ENCODE measurements around the gene STAB1.

DNA sequence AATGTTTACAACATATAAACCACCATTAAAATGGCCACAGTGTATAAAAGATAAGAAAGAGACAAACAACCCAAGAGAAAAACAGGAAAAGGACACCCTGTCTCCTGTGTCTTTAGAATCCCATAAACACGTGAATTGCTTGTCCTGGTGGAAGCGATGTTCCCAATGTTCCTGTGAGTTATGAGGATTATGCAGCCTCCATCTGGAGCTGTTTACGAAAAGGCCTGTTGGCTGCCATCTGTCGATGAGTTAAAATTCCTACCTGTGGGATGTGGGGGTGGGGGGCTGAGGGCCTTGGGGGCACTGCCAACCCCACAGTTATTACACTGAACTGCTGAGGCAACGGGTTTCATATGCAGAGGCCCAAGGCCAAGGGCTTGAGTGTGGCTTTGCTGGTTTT, 26.1 kb upstream of the STAB1 start:
- TF ChIP-seq POLR2A (IDR thresholded peaks at IDR 0.05) (no peak), POLR2AphosphoS5 (IDR thresholded peaks at IDR 0.05) (no peak)
- TF ChIP-seq, protein P1, sequence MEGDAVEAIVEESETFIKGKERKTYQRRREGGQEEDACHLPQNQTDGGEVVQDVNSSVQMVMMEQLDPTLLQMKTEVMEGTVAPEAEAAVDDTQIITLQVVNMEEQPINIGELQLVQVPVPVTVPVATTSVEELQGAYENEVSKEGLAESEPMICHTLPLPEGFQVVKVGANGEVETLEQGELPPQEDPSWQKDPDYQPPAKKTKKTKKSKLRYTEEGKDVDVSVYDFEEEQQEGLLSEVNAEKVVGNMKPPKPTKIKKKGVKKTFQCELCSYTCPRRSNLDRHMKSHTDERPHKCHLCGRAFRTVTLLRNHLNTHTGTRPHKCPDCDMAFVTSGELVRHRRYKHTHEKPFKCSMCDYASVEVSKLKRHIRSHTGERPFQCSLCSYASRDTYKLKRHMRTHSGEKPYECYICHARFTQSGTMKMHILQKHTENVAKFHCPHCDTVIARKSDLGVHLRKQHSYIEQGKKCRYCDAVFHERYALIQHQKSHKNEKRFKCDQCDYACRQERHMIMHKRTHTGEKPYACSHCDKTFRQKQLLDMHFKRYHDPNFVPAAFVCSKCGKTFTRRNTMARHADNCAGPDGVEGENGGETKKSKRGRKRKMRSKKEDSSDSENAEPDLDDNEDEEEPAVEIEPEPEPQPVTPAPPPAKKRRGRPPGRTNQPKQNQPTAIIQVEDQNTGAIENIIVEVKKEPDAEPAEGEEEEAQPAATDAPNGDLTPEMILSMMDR (IDR thresholded peaks at IDR 0.05 in 8 of 11, conservative IDR thresholded peaks at IDR 0.05 in 3 of 11) = no peak
